ENCODE results near the gene KLF18.
"Not testable (repeated sequence)": the region's sequence is repeated elsewhere in the genome, so short reads cannot be mapped to it uniquely, and the experiment has no call there.

KLF18 gene

DNA sequence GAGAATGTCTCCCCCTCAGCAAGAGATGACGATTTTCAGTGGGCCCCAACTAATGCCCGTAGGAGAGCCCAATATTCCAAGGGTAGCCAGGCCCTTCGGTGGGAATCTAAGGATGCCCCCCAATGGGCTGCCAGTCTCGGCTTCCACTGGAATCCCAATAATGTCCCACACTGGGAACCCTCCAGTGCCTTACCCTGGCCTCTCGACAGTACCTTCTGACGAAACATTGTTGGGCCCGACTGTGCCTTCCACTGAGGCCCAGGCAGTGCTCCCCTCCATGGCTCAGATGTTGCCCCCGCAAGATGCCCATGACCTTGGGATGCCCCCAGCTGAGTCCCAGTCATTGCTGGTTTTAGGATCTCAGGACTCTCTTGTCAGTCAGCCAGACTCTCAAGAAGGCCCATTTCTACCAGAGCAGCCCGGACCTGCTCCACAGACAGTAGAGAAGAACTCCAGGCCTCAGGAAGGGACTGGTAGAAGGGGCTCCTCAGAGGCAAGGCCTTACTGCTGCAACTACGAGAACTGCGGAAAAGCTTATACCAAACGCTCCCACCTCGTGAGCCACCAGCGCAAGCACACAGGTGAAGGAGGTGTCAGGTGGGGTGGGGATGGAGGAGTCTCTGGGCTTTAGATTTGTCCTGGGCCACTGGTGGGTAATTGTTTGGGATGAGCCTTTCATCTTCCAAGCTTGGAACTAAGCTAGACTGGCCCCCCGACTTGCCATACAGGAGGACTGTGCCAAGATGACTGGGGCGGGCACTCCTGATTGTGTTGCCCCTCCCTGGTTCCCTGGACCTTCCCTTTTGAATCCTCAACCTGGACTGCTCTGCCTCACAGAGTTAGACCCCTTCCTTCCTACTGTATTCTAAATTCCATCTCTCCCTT, 11.6 kb downstream of the KLF18 start:
- Histone ChIP-seq H3K9me3 (ENCODE audit: severe bottlenecking) (no peaks in the 10 kb centered on the region), H3K4me3 (ENCODE audit: severe bottlenecking) (no peak overlapping the region), H3K4me1 (ENCODE audit: insufficient read depth, poor library complexity, severe bottlenecking) (no peaks in the 10 kb centered on the region), H3K27me3 (ENCODE audit: insufficient read depth, poor library complexity, severe bottlenecking) (no peaks in the 10 kb centered on the region), H3K36me3 (ENCODE audit: low read depth) (no peaks in the 10 kb centered on the region), H3K27ac (ENCODE audit: poor library complexity, severe bottlenecking) (no peak overlapping the region)
- no peak for TF ChIP-seq CTCF (IDR thresholded peaks at IDR 0.05; ENCODE audit: poor library complexity, severe bottlenecking)
- ATAC-seq (ENCODE audit: low read depth) (no peak), DNase-seq (ENCODE audit: low spot score) (no peak)

GRCh38 chr1:44120398-44120949, 21.0 kb downstream of the KLF18 start:
- H3K27me3 ChIP-seq (ENCODE audit: insufficient read depth, poor library complexity, severe bottlenecking), result no peaks in the 10 kb centered on the region
- H3K36me3 ChIP-seq (ENCODE audit: low read depth), result no peaks in the 10 kb centered on the region
- TF ChIP-seq CTCF (IDR thresholded peaks at IDR 0.05; ENCODE audit: poor library complexity, severe bottlenecking), result no peak

GRCh38 chr1:44119525-44119924, 21.9 kb downstream of the KLF18 start:
- ATAC-seq (ENCODE audit: low read depth) (no peak), DNase-seq (ENCODE audit: low spot score) (no peak)
- H3K4me3 ChIP-seq (ENCODE audit: severe bottlenecking), result no peak overlapping the region
- H3K9me3 ChIP-seq (ENCODE audit: severe bottlenecking), result no peaks in the 10 kb centered on the region
- no peaks in the 10 kb centered on the region for H3K27me3 ChIP-seq (ENCODE audit: insufficient read depth, poor library complexity, severe bottlenecking)
- TF ChIP-seq CTCF (IDR thresholded peaks at IDR 0.05; ENCODE audit: poor library complexity, severe bottlenecking), result no peak
- H3K36me3 ChIP-seq (ENCODE audit: low read depth), result no peaks in the 10 kb centered on the region
- H3K27ac ChIP-seq (ENCODE audit: poor library complexity, severe bottlenecking), result no peak overlapping the region
- H3K4me1 ChIP-seq (ENCODE audit: insufficient read depth, poor library complexity, severe bottlenecking), result no peaks in the 10 kb centered on the region

More at GRCh38 chr1:44120398-44120949, 21.0 kb downstream of the KLF18 start:
- H3K27ac ChIP-seq (ENCODE audit: poor library complexity, severe bottlenecking), result no peak overlapping the region
- H3K9me3 ChIP-seq (ENCODE audit: severe bottlenecking), result no peaks in the 10 kb centered on the region
- ATAC-seq (ENCODE audit: low read depth) (no peak), DNase-seq (ENCODE audit: low spot score) (no peak)
- H3K4me1 ChIP-seq (ENCODE audit: insufficient read depth, poor library complexity, severe bottlenecking), result no peaks in the 10 kb centered on the region
- H3K4me3 ChIP-seq (ENCODE audit: severe bottlenecking), result no peak overlapping the region

DNA sequence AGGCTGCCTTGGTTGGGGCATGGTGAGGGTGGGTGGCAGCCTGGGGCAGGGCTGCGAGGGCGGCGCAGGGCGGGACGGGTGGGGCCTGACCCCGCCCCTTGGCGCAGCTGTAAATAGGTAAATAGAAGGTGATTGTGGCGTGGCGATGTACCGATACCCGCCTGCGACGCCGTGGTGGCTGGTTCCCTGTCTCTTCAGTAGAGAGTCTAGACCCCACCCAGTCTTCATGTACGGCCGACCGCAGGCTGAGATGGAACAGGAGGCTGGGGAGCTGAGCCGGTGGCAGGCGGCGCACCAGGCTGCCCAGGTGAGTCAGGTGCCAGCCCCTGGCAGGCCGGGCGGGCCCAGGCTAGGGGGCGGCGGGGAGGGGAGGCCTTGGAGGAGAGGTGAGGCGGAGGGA, 22.7 kb downstream of the KLF18 start, which contains the start of gene KLF17:
TSS of gene KLF17 (plus strand) at position 140 of the 400 bp plus-strand sequence. CDS start at position 227, 87 bp downstream.
- ATAC-seq (ENCODE audit: low read depth) (no peak), DNase-seq (ENCODE audit: low spot score) (no peak)
- Histone ChIP-seq H3K27ac (ENCODE audit: poor library complexity, severe bottlenecking) (no peak within 1 kb of the TSS), H3K27me3 (ENCODE audit: insufficient read depth, poor library complexity, severe bottlenecking) (no peaks in the 10 kb centered on the region), H3K4me1 (ENCODE audit: insufficient read depth, poor library complexity, severe bottlenecking) (no peaks in the 10 kb centered on the region), H3K9me3 (ENCODE audit: severe bottlenecking) (no peaks in the 10 kb centered on the region), H3K36me3 (ENCODE audit: low read depth) (no peaks in the 10 kb centered on the region), H3K4me3 (ENCODE audit: severe bottlenecking) (no peak within 1 kb of the TSS)
- TF ChIP-seq CTCF (IDR thresholded peaks at IDR 0.05; ENCODE audit: poor library complexity, severe bottlenecking), result no peak

DNA sequence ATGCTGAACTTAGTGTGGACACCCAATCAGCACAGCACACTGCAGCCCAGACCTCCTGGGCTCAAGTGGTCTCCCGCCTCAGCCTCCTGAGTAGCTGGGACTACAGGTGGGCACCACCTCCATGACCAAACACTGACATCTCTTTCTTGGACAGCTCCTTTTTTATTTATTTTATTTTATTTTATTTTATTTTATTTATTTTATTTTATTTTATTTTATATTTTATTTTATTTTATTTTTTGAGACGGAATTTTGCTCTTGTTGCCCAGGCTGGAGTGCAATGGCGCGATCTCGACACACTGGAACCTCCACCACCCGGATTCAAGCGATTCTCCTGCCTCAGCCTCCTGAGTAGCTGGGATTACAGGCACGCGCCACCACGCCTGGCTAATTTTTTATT, 24.2 kb downstream of the KLF18 start:
- H3K27ac ChIP-seq (ENCODE audit: poor library complexity, severe bottlenecking); H3K4me3 ChIP-seq (ENCODE audit: severe bottlenecking); H3K27me3 ChIP-seq (ENCODE audit: insufficient read depth, poor library complexity, severe bottlenecking); DNase-seq (ENCODE audit: low spot score); H3K4me1 ChIP-seq (ENCODE audit: insufficient read depth, poor library complexity, severe bottlenecking); ATAC-seq (ENCODE audit: low read depth); H3K9me3 ChIP-seq (ENCODE audit: severe bottlenecking); H3K36me3 ChIP-seq (ENCODE audit: low read depth): not testable (repeated sequence)
